HS-27A (cell line): ENCODE measurements around the gene FBXW11.
"Not testable (repeated sequence)": the region's sequence is repeated elsewhere in the genome, so short reads cannot be mapped to it uniquely, and the experiment has no call there.

ENCODE experiments used
- DNase-seq: peaks from one replicate; pipeline ENCODE4 v3.0.0-alpha.2; 2012; ENCODE audit warnings: low read depth, missing footprints

FBXW11 gene

GRCh38 chr5:171911152-171911551 lies 95.3 kb downstream of the FBXW11 start:
- DNase-seq, result no peak

GRCh38 chr5:171908638-171909037 lies 97.8 kb downstream of the FBXW11 start:
- no peak for DNase-seq

GRCh38 chr5:171907725-171908343 lies 98.6 kb downstream of the FBXW11 start:
- no peak for DNase-seq

GRCh38 chr5:171906703-171907590 lies 99.5 kb downstream of the FBXW11 start:
- no peak for DNase-seq

GRCh38 chr5:171906066-171906570 lies 100.3 kb downstream of the FBXW11 start:
- no peak for DNase-seq

GRCh38 chr5:171904886-171905285 lies 101.6 kb downstream of the FBXW11 start:
- no peak for DNase-seq

GRCh38 chr5:171901764-171902163 lies 104.7 kb downstream of the FBXW11 start:
- no peak for DNase-seq

- DNase-seq, result no peak
These were observed 106.6 kb downstream of the FBXW11 start for GRCh38 chr5:171899792-171900191.

- no peak for DNase-seq
These were observed 107.6 kb downstream of the FBXW11 start for GRCh38 chr5:171898879-171899278.

- DNase-seq, result no peak
These were observed 108.1 kb downstream of the FBXW11 start for GRCh38 chr5:171898386-171898785.

GRCh38 chr5:171897231-171897630 lies 109.2 kb downstream of the FBXW11 start:
- DNase-seq, result no peak

GRCh38 chr5:171895081-171895480 lies 111.4 kb downstream of the FBXW11 start:
- DNase-seq, result no peak

GRCh38 chr5:171893290-171893886 lies 113.0 kb downstream of the FBXW11 start:
- no peak for DNase-seq

- no peak for DNase-seq
These were observed 114.8 kb downstream of the FBXW11 start for GRCh38 chr5:171891595-171891994.

- no peak for DNase-seq
These were observed 115.3 kb downstream of the FBXW11 start for GRCh38 chr5:171891150-171891549.

GRCh38 chr5:171888051-171888481 lies 118.4 kb downstream of the FBXW11 start:
- no peak for DNase-seq

- DNase-seq, result not testable (repeated sequence)
These were observed 120.4 kb downstream of the FBXW11 start for GRCh38 chr5:171886037-171886436.

- no peak for DNase-seq
These were observed 124.3 kb downstream of the FBXW11 start for GRCh38 chr5:171882118-171882517.

- no peak for DNase-seq
These were observed 132.2 kb downstream of the FBXW11 start for GRCh38 chr5:171874234-171874633.

- DNase-seq, result no peak
These were observed 133.8 kb downstream of the FBXW11 start for GRCh38 chr5:171872666-171873065.

GRCh38 chr5:171871711-171872110 lies 134.7 kb downstream of the FBXW11 start:
- no peak for DNase-seq

- no peak for DNase-seq
These were observed 136.5 kb downstream of the FBXW11 start for GRCh38 chr5:171869956-171870355.

- DNase-seq, result no peak
These were observed 138.2 kb downstream of the FBXW11 start for GRCh38 chr5:171868236-171868635.
